Esophagus muscularis mucosa (tissue), 4 donors: ENCODE results near the gene ZNF341. TPM values are rescaled to one million over a fixed set of nuclear protein-coding genes. Genes with fewer than 3 reads are reported as not detected.
A peak's percentile ranks its signal among the peaks of the same experiment; 100 is the strongest.

Experiments
- DNase-seq: peaks from one replicate; pipeline ENCODE4 v3.0.0-alpha.2; 2017; ENCODE audit errors: extremely low spot score
- H3K27ac ChIP-seq, 4 donors: fragments of 200-600 bp; sonication (generic); replicated peaks in 1 of 4; 1 replicate in 3 of 4; 2 replicates in 1 of 4; pipeline ENCODE4 v1.5.1; 2016 to 2019; ENCODE audit warnings: mild to moderate bottlenecking in 1 of 4
- H3K27me3 ChIP-seq, 4 donors: fragments of 200-600 bp; sonication (generic); one replicate each; pipeline versions ENCODE4 v1.5.1 to v1.6.0; 2016 to 2019
- H3K36me3 ChIP-seq, 4 donors: fragments of 200-600 bp; sonication (generic); one replicate each; pipeline ENCODE4 v1.5.1; 2016 to 2019
- H3K4me1 ChIP-seq, 4 donors: fragments of 200-600 bp; sonication (generic); one replicate each; pipeline ENCODE4 v1.5.1; 2016 to 2019
- H3K4me3 ChIP-seq, 4 donors: fragments of 200-600 bp; sonication (generic); 1 replicate in 2 of 4; 2 replicates in 2 of 4; pipeline ENCODE4 v1.5.1; 2016 to 2019; ENCODE audit warnings: mild to moderate bottlenecking in 4 of 4, moderate library complexity in 1 of 4
- H3K9me3 ChIP-seq, 4 donors: fragments of 200-600 bp; sonication (generic); 1 replicate in 3 of 4; 2 replicates in 1 of 4; pipeline ENCODE4 v1.5.1; 2016 to 2019
- EP300 ChIP-seq: sonication (generic); formaldehyde crosslinking; IDR thresholded peaks from one replicate; pipeline ENCODE4 v1.6.1; 2017; ENCODE audit warnings: antibody characterized with exemption
- POLR2A ChIP-seq: fragments of 450-650 bp; IDR thresholded peaks from one replicate; pipeline ENCODE4 v1.6.1; 2017; ENCODE audit warnings: antibody characterized with exemption, moderate library complexity, mild to moderate bottlenecking, low read depth
- POLR2AphosphoS5 ChIP-seq, 2 donors: sonication (generic); formaldehyde crosslinking; IDR thresholded peaks; one replicate each; pipeline ENCODE4 v1.6.1; 2017; ENCODE audit warnings: antibody characterized with exemption in 2 of 2
- WGBS: methylation state at CpG from one replicate; pipeline ENCODE4 v1.1.5; 2018; 5-methylcytosine and 5-hydroxymethylcytosine counted together
- intact Hi-C: fragments of 100-400 bp; cut with DNase I; formaldehyde crosslinking; loops from one replicate; pipeline ENCODE4 v1.15.1; 2023
- total RNA-seq, 4 donors: library from RNA; depleted of rRNA; stranded (reverse); fragments of >200 nt; gene quantifications; one replicate each; pipeline versions ENCODE4 v1.1.0 to v1.2.1, GENCODE V29; 2016
- TF ChIP-seq, protein P1 (sequence below), 3 experiments: fragments of 200-600 bp in 2 of 3; fragments of 450-650 bp in 1 of 3; sonication (generic) in 2 of 3; IDR thresholded peaks; one replicate each; pipeline ENCODE4 v1.5.1; 2017 to 2019; ENCODE audit warnings: antibody characterized with exemption in 3 of 3, mild to moderate bottlenecking in 2 of 3, moderate library complexity in 1 of 3

ZNF341 gene
- total RNA-seq, 4 donors from 2014 or later: 1.7 to 4.2 (median 3.4) TPM

DNA sequence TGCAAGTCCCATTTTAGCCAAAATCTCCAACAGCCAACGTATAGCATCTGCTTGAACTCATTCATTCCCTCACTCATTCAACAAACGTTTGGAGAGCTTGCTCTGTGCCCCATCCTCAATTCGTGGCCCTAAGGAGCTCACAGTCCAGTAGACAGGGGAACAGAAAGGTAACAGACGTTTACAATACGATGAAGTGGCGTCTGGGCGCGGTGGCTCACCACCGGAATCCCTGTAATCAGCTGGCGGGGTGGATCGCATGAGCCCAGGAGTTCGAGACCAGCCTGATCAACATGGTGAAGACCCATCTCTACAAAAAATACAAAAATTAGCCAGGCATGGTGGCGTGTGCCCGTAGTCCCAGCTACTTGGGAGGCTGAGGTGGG lies 44.8 kb upstream of the ZNF341 start:
- TF ChIP-seq POLR2A (no peak), POLR2AphosphoS5 (IDR thresholded peaks at IDR 0.05) (no peak), EP300 (no peak)
- TF ChIP-seq, protein P1, sequence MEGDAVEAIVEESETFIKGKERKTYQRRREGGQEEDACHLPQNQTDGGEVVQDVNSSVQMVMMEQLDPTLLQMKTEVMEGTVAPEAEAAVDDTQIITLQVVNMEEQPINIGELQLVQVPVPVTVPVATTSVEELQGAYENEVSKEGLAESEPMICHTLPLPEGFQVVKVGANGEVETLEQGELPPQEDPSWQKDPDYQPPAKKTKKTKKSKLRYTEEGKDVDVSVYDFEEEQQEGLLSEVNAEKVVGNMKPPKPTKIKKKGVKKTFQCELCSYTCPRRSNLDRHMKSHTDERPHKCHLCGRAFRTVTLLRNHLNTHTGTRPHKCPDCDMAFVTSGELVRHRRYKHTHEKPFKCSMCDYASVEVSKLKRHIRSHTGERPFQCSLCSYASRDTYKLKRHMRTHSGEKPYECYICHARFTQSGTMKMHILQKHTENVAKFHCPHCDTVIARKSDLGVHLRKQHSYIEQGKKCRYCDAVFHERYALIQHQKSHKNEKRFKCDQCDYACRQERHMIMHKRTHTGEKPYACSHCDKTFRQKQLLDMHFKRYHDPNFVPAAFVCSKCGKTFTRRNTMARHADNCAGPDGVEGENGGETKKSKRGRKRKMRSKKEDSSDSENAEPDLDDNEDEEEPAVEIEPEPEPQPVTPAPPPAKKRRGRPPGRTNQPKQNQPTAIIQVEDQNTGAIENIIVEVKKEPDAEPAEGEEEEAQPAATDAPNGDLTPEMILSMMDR (IDR thresholded peaks at IDR 0.05): no peak
- no peak for DNase-seq
- Histone ChIP-seq H3K9me3 (no peaks in the 10 kb centered on the region), H3K27me3 (no peaks in the 10 kb centered on the region), H3K27ac (peak overlapping the region; percentile 45 to 73 (median 69)), H3K4me1 (peaks cover 14 to 27% (median 23%) of the 10 kb centered on the region in 4 donors), H3K4me3 (peak overlapping the region; percentile 53 to 67 (median 55)), H3K36me3 (no peaks in the 10 kb centered on the region)
- intact Hi-C loops: loop anchor here (5.0 kb wide), 1 partner anchor 45 kb away; the partner anchor contains the start of gene ZNF341
- WGBS: 82% methylated on average over 14 of the region's 14 CpGs

DNA sequence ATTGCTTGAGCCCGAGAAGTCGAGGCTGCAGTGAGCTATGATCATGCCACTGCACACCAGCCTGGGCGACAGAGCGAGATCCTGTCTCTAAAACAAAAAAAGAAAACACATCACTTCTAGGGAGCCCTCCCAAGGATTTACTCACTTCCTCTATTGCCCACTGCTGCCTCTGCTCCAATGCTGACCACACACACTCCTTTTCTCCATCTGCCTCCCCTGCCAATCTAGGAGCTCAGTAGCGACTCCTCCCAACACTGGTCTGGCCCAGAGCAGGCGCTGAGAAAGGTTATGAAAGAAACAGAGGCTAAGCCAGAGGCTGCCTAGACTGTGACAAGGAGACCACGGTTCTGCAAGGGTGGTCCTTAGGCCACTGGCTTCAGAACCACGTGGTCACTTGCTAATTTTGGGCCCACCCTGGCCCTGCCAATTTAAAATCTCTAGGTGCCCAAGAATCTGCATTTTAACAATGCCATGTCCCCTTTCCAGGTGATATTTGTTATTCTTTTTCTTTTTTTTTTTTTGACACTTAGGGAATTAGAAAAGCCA lies 44.4 kb upstream of the ZNF341 start:
- no peak for DNase-seq
- no peaks in the 10 kb centered on the region for H3K36me3 ChIP-seq
- H3K4me3 ChIP-seq: no peak overlapping the region
- H3K9me3 ChIP-seq: no peaks in the 10 kb centered on the region
- H3K4me1 ChIP-seq: peaks cover 14 to 27% (median 23%) of the 10 kb centered on the region in 4 donors
- TF ChIP-seq POLR2A (no peak), EP300 (no peak), POLR2AphosphoS5 (IDR thresholded peaks at IDR 0.05) (no peak)
- TF ChIP-seq, protein P1 (IDR thresholded peaks at IDR 0.05): no peak
- peak overlapping the region in 3 of 4 donors; percentile 68 to 73 (median 70) for H3K27ac ChIP-seq
- 71% methylated on average over 8 of the region's 8 CpGs for WGBS
- no peaks in the 10 kb centered on the region for H3K27me3 ChIP-seq
- intact Hi-C loops: loop anchor here (5.0 kb wide), 1 partner anchor 45 kb away; the partner anchor contains the start of gene ZNF341

DNA sequence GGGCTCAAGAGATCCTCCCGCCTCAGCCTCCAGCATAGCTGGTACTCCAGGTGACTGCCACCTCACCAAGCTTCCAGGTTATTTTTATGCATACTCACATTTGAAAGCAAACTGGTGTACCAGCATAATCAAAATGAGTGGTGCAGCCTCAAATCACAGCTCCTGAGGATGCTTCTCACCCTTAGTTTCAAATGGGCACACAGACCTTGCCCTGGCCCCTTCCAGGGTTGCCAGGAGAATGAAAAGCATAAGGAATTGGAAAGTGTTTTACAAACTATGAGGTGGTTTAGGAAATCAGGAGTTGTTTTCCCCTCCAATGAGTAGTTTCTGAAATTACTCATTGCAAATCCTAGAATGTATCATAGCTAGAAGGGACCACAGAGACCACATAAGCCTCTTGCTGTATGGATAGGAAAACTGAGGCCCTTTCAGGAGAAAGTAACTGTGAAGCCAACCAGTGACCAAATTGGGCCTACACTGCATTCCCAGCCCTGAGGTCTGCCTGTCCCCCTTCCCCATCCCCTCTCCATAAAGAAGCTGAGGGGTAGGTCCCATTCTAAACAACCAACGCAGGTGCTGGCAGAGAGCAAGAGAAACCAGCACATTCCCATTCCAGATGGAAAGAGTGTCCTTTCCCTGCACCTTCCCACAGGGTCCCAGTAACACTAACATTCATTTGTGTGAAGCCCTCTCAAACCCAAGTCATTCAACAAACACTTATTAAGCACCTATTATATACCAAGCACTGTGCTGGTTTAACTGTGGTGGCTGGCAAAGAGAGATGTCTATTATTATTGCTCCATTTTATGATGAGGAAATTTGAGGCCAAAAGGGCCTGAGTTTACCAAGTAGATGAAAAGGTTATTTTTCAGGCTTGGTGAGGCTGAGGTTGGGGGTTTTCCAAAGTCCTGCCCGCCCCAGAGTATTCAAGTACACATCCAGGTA lies 43.5 kb upstream of the ZNF341 start:
- WGBS: 85% methylated on average over 3 of the region's 3 CpGs
- Histone ChIP-seq H3K27me3 (no peaks in the 10 kb centered on the region), H3K4me1 (peaks cover 14 to 27% (median 23%) of the 10 kb centered on the region in 4 donors), H3K9me3 (no peaks in the 10 kb centered on the region), H3K4me3 (no peak overlapping the region), H3K27ac (no peak overlapping the region), H3K36me3 (no peaks in the 10 kb centered on the region)
- no peak for DNase-seq
- intact Hi-C loops: loop anchor here (5.0 kb wide), 1 partner anchor 44 kb away; the partner anchor contains the start of gene ZNF341
- TF ChIP-seq POLR2A: no peak

DNA sequence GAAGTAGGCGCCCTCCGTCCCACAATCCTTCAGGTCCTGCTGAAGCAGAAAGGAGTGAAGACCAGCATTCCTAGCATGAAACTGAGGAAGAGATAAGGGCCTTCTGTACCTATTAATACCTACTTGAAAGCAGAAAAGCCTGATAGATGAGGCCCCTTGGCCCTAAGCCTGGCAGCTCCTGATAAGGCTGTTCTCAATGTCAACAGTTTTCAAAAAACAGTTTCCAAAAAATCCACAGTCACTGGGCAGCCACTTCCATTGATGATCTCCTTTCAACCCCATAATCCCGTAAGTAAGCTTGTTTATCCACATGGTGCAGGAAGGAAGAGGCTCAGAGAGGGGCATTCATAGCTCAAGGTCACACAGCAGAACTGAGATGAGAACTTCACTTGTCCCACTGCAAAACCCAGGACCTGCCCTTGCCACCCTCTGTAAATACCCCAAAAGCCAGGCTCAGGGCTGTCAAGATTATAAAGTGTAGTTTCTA lies 42.8 kb upstream of the ZNF341 start:
- Histone ChIP-seq H3K27me3 (no peaks in the 10 kb centered on the region), H3K4me1 (peaks cover 18 to 31% (median 28%) of the 10 kb centered on the region in 4 donors), H3K36me3 (no peaks in the 10 kb centered on the region), H3K9me3 (no peaks in the 10 kb centered on the region), H3K27ac (no peak overlapping the region), H3K4me3 (no peak overlapping the region)
- no peak for DNase-seq
- intact Hi-C loops: loop anchor here (5.0 kb wide), 1 partner anchor 43 kb away; the partner anchor contains the start of gene ZNF341
- WGBS: 87% methylated on average over 3 of the region's 3 CpGs
- TF ChIP-seq EP300 (no peak), POLR2A (no peak), POLR2AphosphoS5 (IDR thresholded peaks at IDR 0.05) (no peak)
- TF ChIP-seq, protein P1 (IDR thresholded peaks at IDR 0.05): no peak

DNA sequence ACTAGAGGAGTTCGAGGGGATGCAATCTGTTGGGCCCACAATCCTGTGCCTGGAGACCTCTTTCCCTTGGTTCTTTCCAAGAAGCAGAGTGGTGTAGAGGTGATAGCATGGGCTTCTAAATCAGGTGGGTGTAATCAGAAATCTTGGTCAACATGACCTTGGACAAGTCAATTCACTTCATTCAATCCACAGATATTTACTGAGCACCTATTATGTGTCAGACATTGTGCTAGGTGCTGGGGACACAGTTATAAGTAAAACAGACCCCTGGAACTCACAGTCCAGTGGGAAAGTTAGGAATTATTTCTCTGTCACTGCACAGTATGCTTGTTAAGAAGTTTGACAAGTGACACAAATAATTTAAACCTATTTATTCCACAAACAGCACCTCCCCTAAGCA lies 42.3 kb upstream of the ZNF341 start:
- intact Hi-C loops: loop anchor here (5.0 kb wide), 1 partner anchor 43 kb away; the partner anchor contains the start of gene ZNF341
- TF ChIP-seq POLR2AphosphoS5 (IDR thresholded peaks at IDR 0.05) (no peak), POLR2A (no peak), EP300 (no peak)
- TF ChIP-seq, protein P1 (IDR thresholded peaks at IDR 0.05): no peak
- 100% methylated on average over 1 of the region's 1 CpG for WGBS
- no peak for DNase-seq
- no peaks in the 10 kb centered on the region for H3K27me3 ChIP-seq
- no peak overlapping the region for H3K27ac ChIP-seq
- no peaks in the 10 kb centered on the region for H3K9me3 ChIP-seq
- H3K36me3 ChIP-seq: no peaks in the 10 kb centered on the region
- no peak overlapping the region for H3K4me3 ChIP-seq
- peaks cover 18 to 32% (median 31%) of the 10 kb centered on the region in 4 donors for H3K4me1 ChIP-seq
